A549 (cell line): Measurements from ENCODE around the gene GRID2IP.

ENCODE experiments used
- CHD4 ChIP-seq: fragments of 200-600 bp; sonication (generic); IDR thresholded peaks from 2 replicates; pipeline ENCODE4 v1.6.1; 2016; ENCODE audit warnings: antibody characterized with exemption, mild to moderate bottlenecking, borderline replicate concordance
- CTCF ChIP-seq: fragments of >200 bp; sonication (Bioruptor Twin); formaldehyde crosslinking; IDR thresholded peaks from 3 replicates; pipeline ENCODE4 v1.5.1; 2016

- no peak for TF ChIP-seq CHD4
- no peak for TF ChIP-seq CTCF
These were observed 73.1 kb downstream of the GRID2IP start for GRCh38 chr7:6478186-6478585.
